Left renal pelvis (tissue), 4 donors: ENCODE data around the gene CPS1. TPM values are rescaled to one million over a fixed set of nuclear protein-coding genes. Genes with fewer than 3 reads are reported as not detected.

Experiments
- DNase-seq, 4 donors: peaks; one replicate each; pipeline ENCODE4 v3.0.0-alpha.2; 2013; ENCODE audit warnings: low read depth in 4 of 4, low spot score in 3 of 4
- polyA plus RNA-seq, 4 donors: library from polyadenylated mRNA; unstranded; fragments of 120-200 nt; gene quantifications; one replicate each; pipeline ENCODE4 v1.2.1, GENCODE V29; 2013; ENCODE audit not compliant: insufficient read length in 4 of 4

CPS1 gene
- 1 to 10 TPM; 4.4 to 8.4 (median 5.0) TPM for polyA plus RNA-seq

DNA sequence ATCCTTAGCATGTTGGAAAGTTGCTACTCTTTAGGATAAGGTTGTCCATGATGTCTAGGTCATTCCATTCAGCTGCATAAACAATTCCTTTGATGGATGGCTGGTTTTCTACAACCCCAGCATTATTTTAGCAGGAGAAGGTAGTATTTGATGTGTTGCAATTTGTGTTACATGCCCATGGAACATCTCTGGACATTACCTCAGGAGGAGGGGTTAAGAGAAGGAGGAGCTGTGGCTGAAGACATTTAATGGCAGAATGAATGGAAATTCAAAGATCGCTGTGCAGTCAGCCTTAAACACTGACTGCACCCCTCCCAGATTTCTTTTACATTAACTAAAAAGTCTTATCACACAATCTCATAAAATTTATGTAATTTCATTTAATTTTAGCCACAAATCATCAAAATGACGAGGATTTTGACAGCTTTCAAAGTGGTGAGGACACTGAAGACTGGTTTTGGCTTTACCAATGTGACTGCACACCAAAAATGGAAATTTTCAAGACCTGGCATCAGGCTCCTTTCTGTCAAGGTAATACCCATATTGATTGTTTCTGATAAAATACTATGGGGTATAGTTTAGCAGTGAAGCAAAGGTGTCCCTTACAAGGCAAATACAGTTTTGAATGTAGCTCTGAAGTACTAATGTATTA is at the start of gene CPS1:
Gene CPS1 (plus strand): TSS at position 271 of the 652 bp plus-strand sequence. CDS start 135 bp downstream, at position 406.
- DNase-seq: no peak

DNA sequence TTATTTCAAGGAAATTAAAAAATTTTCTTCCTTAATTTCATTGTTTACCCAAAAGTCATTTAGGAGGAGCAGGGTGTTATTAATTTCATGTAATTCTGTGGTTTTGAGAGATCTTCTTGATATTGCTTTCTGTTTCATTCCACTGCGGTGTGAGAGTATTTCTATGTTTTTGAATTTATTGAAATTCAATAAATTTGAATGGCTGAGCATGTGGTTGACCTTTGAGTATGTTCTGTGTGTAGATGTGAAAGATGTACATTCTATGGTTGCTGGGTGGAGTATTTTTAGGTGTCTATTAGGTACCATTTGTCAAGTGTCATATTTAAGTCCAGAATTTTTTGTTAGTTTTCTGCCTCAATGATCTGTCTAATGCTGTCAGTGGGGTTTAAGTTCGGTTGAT is 40.5 kb upstream of the CPS1 start:
- no peak for DNase-seq

DNA sequence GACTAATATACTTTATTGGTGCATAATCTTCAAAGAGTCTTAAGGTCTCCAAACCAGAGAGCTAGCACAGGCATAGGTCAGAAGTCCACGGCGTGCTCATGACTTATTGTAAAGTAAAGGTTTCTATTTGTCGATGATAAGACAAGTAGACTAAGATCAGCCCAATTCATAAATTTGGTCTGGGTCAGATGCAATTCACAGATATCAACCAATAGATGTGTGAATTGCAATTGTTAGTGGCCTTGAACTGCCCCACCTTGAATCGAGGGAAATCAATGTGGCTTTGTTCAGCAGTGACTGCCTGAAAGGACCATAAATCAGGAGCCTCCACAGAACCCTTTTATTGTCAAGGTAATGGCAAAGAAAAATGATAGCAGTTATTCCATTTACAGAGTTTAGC is 39.1 kb upstream of the CPS1 start:
- no peak for DNase-seq

DNA sequence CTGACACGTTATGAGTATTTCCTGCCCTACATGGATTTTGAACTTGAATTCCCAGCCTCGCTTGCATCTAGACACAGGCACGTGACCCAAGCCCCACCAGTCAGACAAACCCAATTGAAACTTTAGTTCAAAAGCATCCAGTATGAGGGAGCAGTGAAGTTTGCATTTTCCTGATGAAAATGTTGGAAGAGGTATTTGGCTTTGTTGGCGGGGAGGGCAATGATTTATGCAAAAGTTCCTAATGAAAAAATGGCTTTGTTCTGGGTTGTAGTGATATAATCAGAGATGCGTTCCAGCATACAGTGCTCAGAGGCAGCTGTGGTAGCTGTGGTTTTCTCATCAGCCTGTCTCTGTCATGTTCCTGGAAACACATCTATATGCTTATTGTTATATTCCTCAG is 36.8 kb upstream of the CPS1 start:
- no peak for DNase-seq

DNA sequence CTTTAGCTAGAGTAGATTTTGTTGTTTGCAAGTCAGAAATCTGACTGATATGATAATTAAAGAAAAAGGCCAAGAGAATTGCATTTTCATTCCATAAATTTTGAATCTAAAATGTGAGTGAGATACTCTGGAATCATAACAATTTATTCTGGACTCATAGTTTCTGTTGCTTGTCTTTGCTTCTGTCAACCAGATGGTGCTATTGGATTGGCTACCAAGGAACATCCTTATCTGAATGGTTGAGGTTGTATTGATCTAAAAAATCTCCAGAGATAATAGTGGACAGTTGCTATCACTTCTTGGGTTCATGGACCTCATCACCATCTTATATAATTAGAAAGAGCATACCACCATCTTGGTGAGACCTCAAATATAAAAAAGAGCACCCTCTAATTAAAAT is 34.0 kb upstream of the CPS1 start:
- no peak for DNase-seq

DNA sequence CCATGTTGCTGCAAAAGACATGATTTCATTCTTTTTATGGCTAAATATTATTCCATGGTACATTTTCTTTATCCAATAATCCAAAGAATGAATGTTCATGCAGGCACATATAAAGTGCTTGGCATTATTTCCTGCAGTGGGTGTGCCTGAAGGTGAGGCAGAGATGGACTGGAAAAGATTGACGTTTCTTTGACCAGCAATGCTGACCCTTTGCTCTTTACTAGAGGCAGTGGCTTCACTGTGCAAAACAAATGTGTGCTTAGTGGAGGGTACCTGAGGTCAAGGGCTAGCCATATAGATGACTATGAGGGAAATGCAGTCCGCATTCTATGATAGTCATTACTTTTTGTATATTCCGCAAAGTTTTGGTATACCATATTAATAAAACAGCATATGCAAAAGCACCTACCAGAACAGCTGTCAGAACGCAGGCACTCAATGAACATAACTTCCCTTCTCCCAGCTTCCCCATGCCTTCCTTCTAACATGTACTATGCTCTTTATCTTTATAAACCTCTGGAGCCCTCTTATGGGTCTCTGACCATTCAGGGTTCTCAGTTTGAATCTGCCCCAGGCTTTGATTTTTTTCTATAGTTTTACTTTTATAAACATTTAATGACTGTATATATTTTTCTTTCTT is 32.6 kb upstream of the CPS1 start:
- DNase-seq: no peak

DNA sequence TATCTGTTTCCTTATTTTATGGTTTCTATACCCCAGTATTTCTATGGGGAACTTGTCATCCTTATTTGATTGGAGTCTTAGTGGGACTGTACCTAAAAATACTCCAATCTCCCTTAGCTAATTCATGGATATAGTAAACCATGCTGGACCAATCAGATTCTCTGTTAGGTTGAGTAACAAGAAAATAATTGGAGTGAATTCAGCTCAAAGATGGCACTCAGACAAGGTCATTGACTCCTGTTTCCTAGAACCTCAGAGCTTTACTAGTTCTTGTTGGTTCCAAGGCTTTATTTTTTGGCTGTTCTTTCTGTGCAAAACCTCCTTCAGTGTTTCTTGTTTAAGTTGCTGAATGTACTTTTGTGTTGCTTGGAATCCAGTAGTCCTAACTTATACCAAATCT is 31.9 kb upstream of the CPS1 start:
- no peak for DNase-seq

DNA sequence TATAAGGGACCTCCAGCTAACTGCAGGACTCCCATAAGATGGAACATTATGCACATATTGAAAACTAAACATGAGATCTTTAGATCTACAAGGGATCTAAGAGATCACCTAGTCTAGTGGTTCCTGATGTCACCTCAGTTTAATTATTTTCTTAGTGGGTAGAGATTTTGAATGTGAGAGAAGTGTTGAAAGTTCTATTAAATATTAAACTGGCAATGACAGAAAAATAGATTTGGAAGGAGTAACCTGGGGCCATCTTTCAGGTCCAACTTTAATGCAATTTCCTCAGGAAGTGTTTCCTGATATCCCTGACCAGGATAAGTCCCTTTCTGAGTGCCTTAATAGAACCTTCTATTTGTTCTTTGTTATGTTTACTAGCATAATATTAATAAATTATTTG is 29.1 kb upstream of the CPS1 start:
- no peak for DNase-seq

DNA sequence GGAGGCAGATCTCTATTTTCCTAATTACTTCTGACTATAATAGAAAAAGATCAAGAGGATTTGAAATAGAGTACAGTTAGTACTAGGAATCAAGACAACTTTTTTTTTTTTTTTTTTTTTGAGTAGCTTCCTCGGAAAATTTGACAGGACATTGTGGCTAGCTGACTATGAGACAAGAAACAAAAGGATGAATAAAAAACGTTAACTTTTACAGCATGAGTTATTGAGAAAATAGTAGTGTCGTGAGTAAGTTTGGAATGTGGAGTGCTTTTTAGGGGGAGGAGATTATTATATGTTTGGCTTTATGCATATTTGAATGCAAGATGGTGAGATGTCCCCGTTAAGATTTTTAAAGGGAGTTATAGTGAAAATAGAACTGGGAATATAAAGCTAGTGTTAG is 27.7 kb upstream of the CPS1 start:
- DNase-seq: no peak

DNA sequence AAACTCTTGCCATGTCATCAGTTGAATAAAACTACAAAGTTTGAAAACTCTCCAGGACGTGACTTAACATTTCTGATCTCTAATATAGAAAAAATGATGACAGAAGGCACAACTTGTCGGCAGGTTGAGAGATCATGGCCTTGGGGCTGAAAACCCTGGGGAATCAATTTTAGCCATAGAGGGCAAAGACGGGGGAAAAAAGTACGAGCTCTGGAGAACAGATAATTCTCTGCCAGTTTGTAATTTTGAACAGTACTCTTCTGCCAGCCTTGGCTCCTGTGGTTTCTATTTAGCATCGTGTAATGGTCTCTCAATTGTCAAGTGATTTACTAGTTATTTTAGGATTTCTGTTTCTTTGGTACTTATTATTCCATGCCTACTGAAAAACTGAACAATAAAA is 25.3 kb upstream of the CPS1 start:
- no peak for DNase-seq

DNA sequence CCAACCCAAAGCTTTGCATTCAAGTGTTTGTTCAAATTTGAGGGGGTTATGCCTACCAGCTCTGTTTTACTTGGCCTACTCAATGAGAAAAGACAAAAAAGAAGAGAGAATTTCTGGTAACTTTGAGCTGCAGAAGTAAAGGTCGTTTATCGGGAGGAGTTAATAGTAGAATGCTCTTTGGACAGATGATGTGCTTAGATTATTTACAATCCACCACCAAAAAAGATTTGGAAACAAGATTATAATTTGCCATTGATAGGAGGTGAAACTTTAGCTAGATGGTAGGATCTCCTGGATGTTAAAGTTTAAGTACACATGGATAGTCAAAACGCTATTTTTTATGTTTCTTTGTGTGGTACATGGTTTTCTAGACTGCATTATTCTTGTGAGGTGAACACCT is 24.9 kb upstream of the CPS1 start:
- DNase-seq: no peak

DNA sequence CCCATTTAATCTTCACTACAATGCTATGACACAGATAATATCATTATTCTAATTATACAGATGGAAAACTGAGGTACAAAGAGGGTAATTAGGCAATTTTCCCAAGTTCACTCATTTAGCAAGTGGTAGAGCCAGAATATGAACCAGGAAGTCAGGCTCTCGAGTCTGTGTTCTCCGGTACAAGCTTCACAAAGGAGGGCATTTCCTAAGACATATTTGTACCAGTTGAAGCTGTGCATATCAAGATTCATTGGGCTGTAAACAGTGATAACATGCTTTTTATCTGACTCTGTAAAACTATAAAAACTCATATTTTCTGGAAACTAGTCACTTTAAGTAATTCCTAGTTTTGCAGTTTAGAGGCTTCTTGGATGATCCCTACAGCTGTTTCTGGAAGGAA is 23.0 kb upstream of the CPS1 start:
- DNase-seq: no peak

DNA sequence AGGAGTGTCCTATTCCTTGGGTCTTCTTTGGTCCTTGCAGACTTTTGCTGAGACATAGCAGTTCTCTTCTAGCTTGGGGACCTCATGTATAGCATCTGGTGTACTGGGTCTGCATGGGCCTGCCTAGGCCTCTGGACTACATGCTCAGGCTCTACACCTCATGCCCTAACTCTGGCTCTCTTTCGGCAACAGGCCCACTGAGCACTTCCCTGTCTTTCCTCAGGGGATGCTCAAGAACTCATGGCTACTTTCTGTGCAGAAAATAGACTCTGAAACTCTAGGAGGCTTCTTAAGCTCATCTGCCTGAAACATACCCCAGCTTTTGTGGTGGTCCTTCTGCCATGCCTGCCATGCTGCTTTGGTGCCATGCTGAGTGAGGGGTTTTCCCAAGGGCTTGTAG is 21.5 kb upstream of the CPS1 start:
- no peak for DNase-seq

DNA sequence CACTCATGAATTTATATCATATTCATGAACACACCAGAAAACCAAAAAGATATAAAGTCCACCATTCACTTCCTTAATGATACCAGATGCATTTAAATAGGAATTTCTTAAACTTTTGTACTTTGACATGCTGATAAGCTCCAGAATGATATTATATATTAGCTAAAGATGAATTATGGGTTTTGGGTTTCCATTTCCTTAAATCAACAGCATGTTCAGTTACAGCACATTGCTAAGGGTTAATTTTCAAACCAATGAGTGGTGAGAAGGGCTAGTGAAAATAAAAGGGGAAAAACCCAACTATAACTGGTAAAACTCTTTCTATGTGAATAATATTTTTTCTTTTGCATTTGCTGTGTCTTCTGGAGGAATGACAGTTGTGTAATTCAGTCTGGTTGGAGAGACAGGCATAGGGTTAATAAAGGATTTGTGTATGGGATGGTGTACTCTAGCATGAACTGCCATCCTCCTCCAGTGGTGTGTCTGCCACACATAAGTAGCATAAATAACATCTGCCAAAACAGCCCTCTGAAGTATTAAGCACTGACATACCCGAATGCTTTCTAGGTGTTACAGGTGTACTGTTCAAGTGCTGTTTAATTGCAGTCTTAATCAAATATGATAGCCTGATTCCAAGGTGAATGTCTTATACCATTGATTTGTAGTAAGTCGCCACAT is 19.3 kb upstream of the CPS1 start:
- no peak for DNase-seq

DNA sequence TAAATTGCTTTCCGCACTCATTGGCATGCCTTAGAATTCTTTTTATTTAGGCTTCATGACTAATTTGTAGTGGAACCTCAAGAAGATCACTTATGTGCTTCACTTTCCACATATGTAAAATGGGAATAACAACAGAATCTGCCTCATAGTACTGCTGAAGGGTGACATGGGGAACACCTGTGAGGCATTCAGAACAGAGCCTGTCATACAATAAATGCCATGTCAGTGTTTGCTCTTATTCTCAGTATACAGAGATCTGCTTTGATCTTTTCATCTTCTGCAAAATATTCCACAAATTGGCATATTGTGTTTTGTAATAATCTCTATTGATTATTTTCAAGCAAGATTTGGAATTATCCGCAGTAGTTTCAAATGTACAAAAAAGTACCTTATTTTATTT is 17.4 kb upstream of the CPS1 start:
- DNase-seq: no peak

DNA sequence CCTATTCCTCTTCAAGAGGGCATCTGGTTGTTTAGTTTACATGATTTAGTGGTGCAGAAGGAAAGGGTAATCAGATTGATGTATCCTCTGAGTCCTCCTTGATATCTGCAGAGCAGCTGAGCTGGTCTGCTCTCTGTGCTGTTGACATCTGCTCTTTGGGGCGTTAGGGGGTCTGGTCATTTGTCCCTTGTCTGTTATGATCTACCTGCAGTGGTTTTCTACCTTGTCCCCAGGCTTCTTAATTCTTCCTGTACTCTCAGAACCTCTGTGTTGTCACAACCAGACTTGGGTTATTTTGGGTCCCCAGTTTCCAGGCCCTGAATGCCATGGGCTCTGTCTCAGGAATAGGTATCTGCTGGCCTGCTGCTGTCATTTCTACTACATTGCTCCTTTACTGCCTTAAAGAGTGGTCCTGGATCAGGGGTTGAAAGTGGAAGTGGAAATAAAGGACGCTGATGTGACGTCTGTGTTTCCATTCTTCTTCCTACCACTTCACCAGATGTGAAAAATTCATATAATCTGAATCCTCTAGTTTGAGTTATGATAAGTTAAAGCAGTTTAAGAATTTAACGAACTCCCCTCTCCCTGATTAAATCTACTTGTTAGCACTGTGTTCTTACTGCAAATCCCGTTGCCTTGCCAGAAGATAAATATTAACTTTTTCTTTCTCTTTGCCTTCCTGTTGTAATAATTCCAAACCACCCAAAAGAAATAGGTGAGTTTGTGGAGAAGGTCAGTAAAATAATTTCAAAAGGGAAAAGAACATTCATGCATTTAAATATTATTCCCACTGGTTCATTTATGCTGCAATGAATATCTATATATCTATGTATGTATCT is 16.6 kb upstream of the CPS1 start:
- no peak for DNase-seq

DNA sequence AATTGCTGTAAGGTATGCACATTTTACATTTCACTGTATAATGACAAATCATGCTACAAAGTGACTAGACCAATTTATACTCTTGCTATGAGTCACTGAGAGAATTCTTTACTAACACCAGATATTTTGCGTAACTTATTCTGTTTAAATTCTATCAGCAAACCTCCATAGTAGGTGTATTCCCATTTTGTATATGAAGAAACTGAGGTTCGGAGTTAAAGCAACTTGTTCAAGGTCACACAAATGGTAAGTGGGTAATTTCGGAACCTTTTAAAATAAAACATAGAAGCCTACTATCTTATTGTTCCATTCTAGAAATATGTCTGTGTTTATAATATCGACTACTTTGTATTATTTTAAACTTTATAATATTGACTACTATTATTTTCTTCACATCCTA is 15.9 kb upstream of the CPS1 start:
- no peak for DNase-seq

DNA sequence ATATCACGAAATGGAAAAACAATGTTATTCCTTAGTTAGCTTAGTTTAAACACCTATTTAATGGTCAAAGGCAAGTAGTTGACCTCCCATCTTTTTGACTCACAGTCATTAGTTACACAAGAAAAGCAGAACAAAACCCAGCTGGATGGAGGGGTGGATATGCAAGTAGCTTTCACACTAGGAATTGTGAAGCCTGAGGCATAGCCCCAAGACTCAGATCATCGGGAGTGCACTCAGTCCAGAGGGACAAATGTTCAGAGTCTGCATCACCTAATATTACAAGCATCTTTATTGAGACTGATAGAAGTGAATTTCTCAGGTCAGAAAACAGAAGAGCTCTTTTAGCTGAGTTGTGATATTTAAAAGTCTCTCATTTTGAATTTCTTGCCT is 15.5 kb upstream of the CPS1 start:
- no peak for DNase-seq

DNA sequence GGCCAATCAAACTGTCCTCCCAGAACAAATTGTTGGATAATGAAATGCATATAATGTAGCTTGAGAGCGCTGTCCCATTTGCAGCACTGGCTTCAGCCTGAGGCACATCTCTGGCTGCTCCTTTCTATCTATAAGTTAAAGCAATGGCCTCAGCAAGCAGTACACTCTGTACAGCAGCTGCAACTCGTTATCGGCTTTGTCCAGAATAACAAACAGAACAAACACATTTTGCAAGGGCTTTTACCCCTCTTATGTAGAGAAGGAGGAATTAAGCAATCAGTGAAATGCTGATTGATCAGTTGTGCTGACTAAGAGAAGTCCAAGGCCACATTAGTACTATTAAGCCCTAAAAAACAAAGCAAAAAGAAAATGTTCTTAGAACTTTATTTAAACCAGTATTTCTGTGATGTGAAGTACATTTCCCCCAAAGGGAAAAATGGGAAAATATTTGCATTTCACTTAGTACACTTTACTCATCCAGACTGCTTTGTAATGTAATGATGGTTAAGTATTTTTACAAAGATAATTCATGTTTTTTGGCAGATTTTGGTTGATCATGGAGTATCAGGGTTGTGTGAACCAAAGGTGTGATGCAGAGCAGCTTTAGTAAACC is 15.0 kb upstream of the CPS1 start:
- DNase-seq: no peak

DNA sequence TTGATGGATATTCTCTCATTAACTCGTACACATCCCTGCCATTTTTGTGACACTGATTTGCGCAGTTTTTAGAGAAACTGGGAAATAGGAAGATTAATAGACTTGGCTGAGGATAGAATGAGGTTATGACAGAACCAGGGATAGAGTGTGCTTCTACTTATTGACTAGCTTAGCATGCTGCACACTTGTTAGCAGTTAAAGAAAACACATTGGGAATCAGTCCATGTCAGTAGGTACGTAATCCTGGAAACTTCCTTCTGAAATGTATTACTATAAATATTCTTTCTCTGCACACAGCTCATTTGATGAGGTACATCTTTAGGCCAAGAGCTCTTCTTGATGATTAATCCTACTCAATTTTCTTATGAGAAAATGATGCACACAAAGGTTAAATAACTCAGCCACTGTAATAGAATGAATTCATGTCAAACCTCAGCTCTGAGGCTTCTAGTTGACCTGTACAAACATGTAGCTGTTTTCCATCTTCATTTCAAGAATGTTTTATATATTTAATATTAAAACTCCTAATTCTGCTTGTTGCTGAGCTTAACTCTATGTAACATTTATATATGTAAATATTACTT is 12.3 kb upstream of the CPS1 start:
- DNase-seq: no peak

DNA sequence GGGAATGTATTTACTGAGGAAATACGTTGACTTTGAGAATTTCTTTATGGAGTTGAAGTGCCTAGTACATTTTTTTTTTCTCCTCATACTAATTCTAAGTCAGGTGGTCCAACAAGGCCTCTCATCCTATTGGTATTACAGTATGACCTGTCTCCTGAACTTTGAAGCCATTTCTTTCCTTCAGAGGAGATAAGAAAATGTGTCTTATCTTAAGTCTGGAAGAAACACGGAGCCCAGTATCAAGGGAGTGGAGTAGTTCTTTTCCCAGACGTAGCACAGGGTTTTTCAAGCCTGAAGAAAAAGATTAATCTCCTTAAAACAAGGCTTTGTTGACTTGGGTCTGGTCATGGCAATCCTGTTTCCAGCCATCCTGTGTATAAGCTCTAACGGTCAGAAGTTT is 11.6 kb upstream of the CPS1 start:
- DNase-seq: no peak
